HEK293T (cell line): ENCODE measurements around the gene PRKACG.

ENCODE experiments used
- ARNT ChIP-seq: fragments of 450-650 bp; IDR thresholded peaks from 2 replicates; pipeline ENCODE4 v1.6.1; 2017; ENCODE audit warnings: mild to moderate bottlenecking
- LEF1 ChIP-seq: fragments of 450-650 bp; IDR thresholded peaks from 2 replicates; pipeline ENCODE4 v1.6.1; 2017; ENCODE audit warnings: mild to moderate bottlenecking, borderline replicate concordance
- TF ChIP-seq, protein P1 (sequence below): fragments of 450-650 bp; IDR thresholded peaks from 2 replicates; pipeline ENCODE4 v1.6.1; 2016

DNA sequence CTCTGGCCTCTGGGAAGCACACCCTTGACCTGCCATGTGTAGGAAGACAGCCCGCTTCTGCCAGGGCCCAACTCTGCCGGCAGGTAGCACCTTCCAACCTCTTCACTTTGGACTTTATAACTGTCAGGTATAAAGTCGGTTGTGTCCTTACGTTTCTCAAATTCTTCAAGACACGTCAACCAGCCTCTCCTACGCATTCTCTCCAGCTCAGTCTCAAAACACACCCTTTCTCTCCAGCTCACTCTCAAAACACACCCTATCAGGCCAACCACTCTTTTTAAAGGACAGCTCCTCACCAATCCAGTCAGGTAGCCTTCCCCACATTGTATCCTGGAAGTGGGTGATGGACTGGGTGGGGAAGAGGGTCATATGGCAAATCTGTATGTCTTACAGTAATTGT is 35.2 kb upstream of the PRKACG start:
- TF ChIP-seq, protein P1, sequence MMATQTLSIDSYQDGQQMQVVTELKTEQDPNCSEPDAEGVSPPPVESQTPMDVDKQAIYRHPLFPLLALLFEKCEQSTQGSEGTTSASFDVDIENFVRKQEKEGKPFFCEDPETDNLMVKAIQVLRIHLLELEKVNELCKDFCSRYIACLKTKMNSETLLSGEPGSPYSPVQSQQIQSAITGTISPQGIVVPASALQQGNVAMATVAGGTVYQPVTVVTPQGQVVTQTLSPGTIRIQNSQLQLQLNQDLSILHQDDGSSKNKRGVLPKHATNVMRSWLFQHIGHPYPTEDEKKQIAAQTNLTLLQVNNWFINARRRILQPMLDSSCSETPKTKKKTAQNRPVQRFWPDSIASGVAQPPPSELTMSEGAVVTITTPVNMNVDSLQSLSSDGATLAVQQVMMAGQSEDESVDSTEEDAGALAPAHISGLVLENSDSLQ, result no peak
- TF ChIP-seq LEF1 (no peak), ARNT (no peak)
